ENCODE measurements around the gene FLNA. TPM values are rescaled to one million over a fixed set of nuclear protein-coding genes. Genes with fewer than 3 reads are reported as not detected.

Gene FLNA
- total RNA-seq, 2 experiments from 2014 or later, result 1,012 to 1,022 TPM

- no peaks in the 10 kb centered on the region for H3K36me3 ChIP-seq (ENCODE audit: insufficient read depth, low read length)
- ChIA-PET POLR2A (no interaction called here), CTCF (no interaction called here)
- H3K9me3 Mint-ChIP-seq, result no peaks in the 10 kb centered on the region
- no peaks in the 10 kb centered on the region for H3K27me3 ChIP-seq (ENCODE audit: control insufficient read depth in 1 of 2, insufficient read depth in 2 of 2, low read length in 2 of 2)
- H3K36me3 Mint-ChIP-seq (ENCODE audit: low read depth), result no peaks in the 10 kb centered on the region
- H3K27me3 Mint-ChIP-seq, result no peaks in the 10 kb centered on the region
- no peaks in the 10 kb centered on the region for H3K9me3 ChIP-seq (ENCODE audit: control insufficient read depth in 1 of 2, insufficient read depth in 1 of 2, low read length in 2 of 2)
- TF ChIP-seq CTCF (IDR thresholded peaks at IDR 0.05), result no peak
- no peak for ATAC-seq (ENCODE audit: poor library complexity)
- H3K27ac Mint-ChIP-seq, result no peak overlapping the region
- H3K4me3 Mint-ChIP-seq, result no peak overlapping the region
- intact Hi-C loops (cut with DNase I, micrococcal nuclease), result no loop called here
- H3K4me3 ChIP-seq (ENCODE audit: low read length), result no peak overlapping the region
- H3K4me1 ChIP-seq (ENCODE audit: insufficient read depth, low read length), result peaks cover 36% of the 10 kb centered on the region
- peaks cover 48% of the 10 kb centered on the region for H3K4me1 Mint-ChIP-seq (ENCODE audit: low read depth)
- peak in 1 of 14 experiments; percentile 1 for DNase-seq
- H3K27ac ChIP-seq (ENCODE audit: low read depth in 1 of 2, low read length in 2 of 2), result no peak overlapping the region
Measured at GRCh38 chrX:154332561-154332960, 41.9 kb downstream of the FLNA start.

DNA sequence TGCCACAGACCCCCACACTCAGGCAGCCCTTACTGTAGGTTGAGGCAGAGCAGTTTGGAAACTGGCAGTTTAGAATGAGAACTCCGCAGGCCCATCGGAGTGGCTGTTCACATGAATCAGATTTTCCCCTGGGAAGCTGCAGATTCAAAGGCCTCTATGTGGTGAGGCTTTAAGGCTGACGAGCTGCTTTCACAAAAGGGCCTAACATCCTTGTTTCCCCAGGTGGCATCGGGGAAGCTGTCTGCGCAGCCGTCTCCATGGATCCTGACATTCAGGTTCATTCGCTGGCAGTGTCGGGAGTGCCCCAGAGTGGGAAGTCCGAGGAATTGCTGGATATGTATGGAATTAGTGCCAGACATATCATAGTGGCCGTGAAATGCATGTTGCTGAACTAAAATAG, 45.1 kb downstream of the FLNA start:
- peak overlapping the region in 1 of 2 donors; percentile 9 for H3K27ac ChIP-seq (ENCODE audit: low read depth in 1 of 2, low read length in 2 of 2)
- CTCF ChIA-PET, result interaction anchor here (0.9 kb wide), 1 partner anchor 12 kb away, joined by 4 read pairs; no protein-coding TSS in a partner anchor
- Mint-ChIP-seq H3K9me3 (no peaks in the 10 kb centered on the region), H3K36me3 (ENCODE audit: low read depth) (no peaks in the 10 kb centered on the region), H3K27me3 (no peaks in the 10 kb centered on the region), H3K4me1 (ENCODE audit: low read depth) (peaks cover 56% of the 10 kb centered on the region), H3K4me3 (no peak overlapping the region), H3K27ac (peak overlapping the region; percentile 87)
- no peaks in the 10 kb centered on the region for H3K27me3 ChIP-seq (ENCODE audit: control insufficient read depth in 1 of 2, insufficient read depth in 2 of 2, low read length in 2 of 2)
- intact Hi-C loops (cut with DNase I, micrococcal nuclease), result loop anchor here in 1 of 2 experiments (5.0 kb wide), 1 partner anchor 43 kb away; the partner anchor contains the start of gene FLNA
- DNase-seq (no peak), ATAC-seq (ENCODE audit: poor library complexity) (no peak)
- no peaks in the 10 kb centered on the region for H3K36me3 ChIP-seq (ENCODE audit: insufficient read depth, low read length)
- POLR2A ChIA-PET, result interaction anchor here (2.0 kb wide), 1 partner anchor 50 kb away, joined by 11 read pairs; the partner anchor contains the start of gene EMD
- H3K4me1 ChIP-seq (ENCODE audit: insufficient read depth, low read length), result peaks cover 56% of the 10 kb centered on the region
- H3K9me3 ChIP-seq (ENCODE audit: control insufficient read depth in 1 of 2, insufficient read depth in 1 of 2, low read length in 2 of 2), result no peaks in the 10 kb centered on the region
- no peak overlapping the region for H3K4me3 ChIP-seq (ENCODE audit: low read length)
- no peak for TF ChIP-seq CTCF (IDR thresholded peaks at IDR 0.05)

- no peak for TF ChIP-seq CTCF (IDR thresholded peaks at IDR 0.05)
- ATAC-seq (ENCODE audit: poor library complexity), result no peak
- no peaks in the 10 kb centered on the region for H3K36me3 Mint-ChIP-seq (ENCODE audit: low read depth)
- H3K36me3 ChIP-seq (ENCODE audit: insufficient read depth, low read length), result no peaks in the 10 kb centered on the region
- POLR2A ChIA-PET, result interaction anchor here (2.0 kb wide), 1 partner anchor 51 kb away, joined by 11 read pairs; the partner anchor contains the start of gene EMD
- no peak overlapping the region for H3K4me3 ChIP-seq (ENCODE audit: low read length)
- no peak for DNase-seq
- CTCF ChIA-PET, result no interaction called here
- peaks cover 50% of the 10 kb centered on the region for H3K4me1 Mint-ChIP-seq (ENCODE audit: low read depth)
- no peaks in the 10 kb centered on the region for H3K27me3 Mint-ChIP-seq
- peaks cover 51% of the 10 kb centered on the region for H3K4me1 ChIP-seq (ENCODE audit: insufficient read depth, low read length)
- no peaks in the 10 kb centered on the region for H3K27me3 ChIP-seq (ENCODE audit: control insufficient read depth in 1 of 2, insufficient read depth in 2 of 2, low read length in 2 of 2)
- no peaks in the 10 kb centered on the region for H3K9me3 ChIP-seq (ENCODE audit: control insufficient read depth in 1 of 2, insufficient read depth in 1 of 2, low read length in 2 of 2)
- H3K4me3 Mint-ChIP-seq, result peak overlapping the region; percentile 51
- H3K27ac ChIP-seq (ENCODE audit: low read depth in 1 of 2, low read length in 2 of 2), result peak overlapping the region in 1 of 2 donors; percentile 9
- intact Hi-C loops (cut with DNase I, micrococcal nuclease), result loop anchor here in 1 of 2 experiments (5.0 kb wide), 1 partner anchor 44 kb away; the partner anchor contains the start of gene FLNA
- H3K9me3 Mint-ChIP-seq, result no peaks in the 10 kb centered on the region
- H3K27ac Mint-ChIP-seq, result peak overlapping the region; percentile 87
Measured at GRCh38 chrX:154328646-154329045, 45.8 kb downstream of the FLNA start.

Measured in CD4-positive, alpha-beta T cell (primary cell).